H1 (cell line): ENCODE data around the gene STK32C. TPM values are rescaled to one million over a fixed set of nuclear protein-coding genes. Genes with fewer than 3 reads are reported as not detected.

Experiments
- CTCF ChIA-PET: fragments of 300-600 bp; sonication (Branson Sonifier 250); formaldehyde crosslinking; loops from one replicate; lab custom pipeline; 2021; ENCODE audit not compliant: partially characterized antibody; lab: Charles Lee
- POLR2A ChIA-PET: fragments of 300-600 bp; sonication (Branson Sonifier 250); formaldehyde crosslinking; loops from one replicate; lab custom pipeline; 2021; ENCODE audit warnings: inconsistent platforms; ENCODE audit not compliant: partially characterized antibody; lab: Charles Lee
- DNase-seq, 2 experiments: peaks; one replicate each; pipeline versions ENCODE4 v3.0.0 to v3.0.0-alpha.2; 2010 to 2022; ENCODE audit warnings: low spot score in 2 of 2, low read depth in 1 of 2, mixed read lengths in 1 of 2
- FAIRE-seq: peaks from 2 replicates; lab custom pipeline; 2011; peaks lifted over from hg19 to GRCh38; lab: Jason Lieb, UNC
- H2AFZ ChIP-seq: 2 replicates; pipeline ENCODE4 v1.8.1; 2012; ENCODE audit warnings: low read length, inconsistent platforms
- H2AK5ac ChIP-seq: 2 replicates; pipeline ENCODE4 v1.6.1; 2013; ENCODE audit warnings: low read depth, low read length
- H2BK120ac ChIP-seq: replicated peaks from 2 replicates; pipeline ENCODE3; 2013; ENCODE audit warnings: low read depth, low read length, inconsistent platforms
- H2BK12ac ChIP-seq: 2 replicates; pipeline ENCODE4 v1.6.1; 2013; ENCODE audit warnings: low read depth, low read length
- H2BK15ac ChIP-seq: 2 replicates; pipeline ENCODE4 v1.6.1; 2013; ENCODE audit warnings: low read length
- H2BK20ac ChIP-seq: 2 replicates; pipeline ENCODE4 v1.6.1; 2013; ENCODE audit warnings: low read length
- H2BK5ac ChIP-seq: 2 replicates; pipeline ENCODE4 v1.6.1; 2013; ENCODE audit warnings: low read depth, low read length
- H3K14ac ChIP-seq: 2 replicates; pipeline ENCODE4 v1.6.1; 2013; ENCODE audit warnings: inconsistent platforms; ENCODE audit not compliant: insufficient read length
- H3K18ac ChIP-seq: 2 replicates; pipeline ENCODE4 v1.6.1; 2013; ENCODE audit warnings: low read length; ENCODE audit errors: extremely low read depth
- H3K23ac ChIP-seq: 2 replicates; pipeline ENCODE4 v1.6.1; 2013; ENCODE audit warnings: inconsistent platforms; ENCODE audit not compliant: insufficient read length
- H3K23me2 ChIP-seq: 2 replicates; pipeline ENCODE4 v1.6.1; 2013; ENCODE audit warnings: low read depth, low read length
- H3K27ac ChIP-seq: 2 replicates; pipeline ENCODE4 v1.6.1; 2011; ENCODE audit warnings: low read depth, low read length, inconsistent platforms
- H3K27me3 ChIP-seq, 4 experiments: replicated peaks in 1 of 4; 1 replicate in 1 of 4; 2 replicates in 3 of 4; pipeline versions ENCODE4 v1.6.1 to v1.8.1; 2011 to 2013; ENCODE audit warnings: low read length in 3 of 4, mild to moderate bottlenecking in 3 of 4, inconsistent platforms in 2 of 4, mixed read lengths in 2 of 4, moderate library complexity in 1 of 4; ENCODE audit not compliant: control insufficient read depth in 3 of 4, insufficient read depth in 3 of 4; ENCODE audit errors: extremely low read depth in 1 of 4
- H3K36me3 ChIP-seq, 4 experiments: 2 replicates each; pipeline versions ENCODE4 v1.6.1 to v1.8.1; 2011 to 2013; ENCODE audit warnings: mild to moderate bottlenecking in 4 of 4, low read length in 3 of 4, moderate library complexity in 2 of 4, control low read depth in 1 of 4, inconsistent platforms in 1 of 4; ENCODE audit not compliant: insufficient read depth in 4 of 4, control insufficient read depth in 2 of 4
- H3K4ac ChIP-seq: replicated peaks from 2 replicates; pipeline ENCODE3; 2013; ENCODE audit warnings: low read length, low read depth, mixed read lengths, inconsistent platforms; ENCODE audit not compliant: insufficient read length
- H3K4me1 ChIP-seq, 4 experiments: replicated peaks in 1 of 4; 1 replicate in 1 of 4; 2 replicates in 3 of 4; pipeline versions ENCODE4 v1.6.1 to v1.8.1; 2011 to 2013; ENCODE audit warnings: low read length in 3 of 4, inconsistent platforms in 2 of 4, mixed read lengths in 1 of 4; ENCODE audit not compliant: insufficient read depth in 4 of 4, control insufficient read depth in 3 of 4
- H3K4me2 ChIP-seq, 2 experiments: 2 replicates each; pipeline versions ENCODE4 v1.6.1 to v1.8.1; 2011 to 2013; ENCODE audit warnings: low read depth in 2 of 2, low read length in 2 of 2, control low read depth in 1 of 2, inconsistent platforms in 1 of 2, mild to moderate bottlenecking in 1 of 2; ENCODE audit not compliant: insufficient read depth in 1 of 2
- H3K4me3 ChIP-seq, 4 experiments: fragments of 200-600, 300-600 bp in 1 of 4; sonication (generic), shearing (Covaris generic), sonication (Bioruptor Twin) in 1 of 4; 2 replicates each; pipeline versions ENCODE4 v1.5.1 to v1.8.1; 2011 to 2016; ENCODE audit warnings: low read length in 4 of 4, low read depth in 3 of 4, control low read depth in 2 of 4, inconsistent platforms in 2 of 4, mild to moderate bottlenecking in 2 of 4, mixed read lengths in 1 of 4, moderate library complexity in 1 of 4; ENCODE audit not compliant: insufficient read depth in 2 of 4; ENCODE audit errors: extremely low read depth in 1 of 4
- H3K56ac ChIP-seq: replicated peaks from 2 replicates; pipeline ENCODE3; 2013; ENCODE audit warnings: low read depth, mild to moderate bottlenecking, mixed read lengths, low read length, inconsistent platforms; ENCODE audit not compliant: insufficient read length
- H3K79me1 ChIP-seq: 2 replicates; pipeline ENCODE4 v1.6.1; 2013; ENCODE audit warnings: low read depth, low read length, control low read depth
- H3K79me2 ChIP-seq, 2 experiments: 2 replicates each; pipeline versions ENCODE4 v1.6.1 to v1.8.1; 2012 to 2013; ENCODE audit warnings: low read length in 2 of 2, mild to moderate bottlenecking in 2 of 2, inconsistent platforms in 1 of 2; ENCODE audit not compliant: insufficient read depth in 2 of 2, control insufficient read depth in 1 of 2
- H3K9ac ChIP-seq, 4 experiments: replicated peaks in 1 of 4; 1 replicate in 1 of 4; 2 replicates in 3 of 4; pipeline versions ENCODE4 v1.6.1 to v1.8.1; 2011 to 2013; ENCODE audit warnings: low read depth in 3 of 4, low read length in 3 of 4, control low read depth in 2 of 4, mild to moderate bottlenecking in 2 of 4, moderate library complexity in 2 of 4, inconsistent platforms in 1 of 4; ENCODE audit errors: extremely low read depth in 1 of 4
- H3K9me3 ChIP-seq, 2 experiments: 2 replicates each; pipeline versions ENCODE4 v1.6.1 to v1.8.1; 2012 to 2013; ENCODE audit warnings: mild to moderate bottlenecking in 2 of 2, moderate library complexity in 2 of 2, control low read depth in 1 of 2, inconsistent platforms in 1 of 2, low read depth in 1 of 2, low read length in 1 of 2, mixed read lengths in 1 of 2; ENCODE audit not compliant: insufficient read depth in 2 of 2
- H4K20me1 ChIP-seq, 2 experiments: replicated peaks in 1 of 2; 2 replicates each; pipeline versions ENCODE3 to v1.8.1; 2011 to 2013; ENCODE audit warnings: inconsistent platforms in 2 of 2, low read length in 2 of 2, mild to moderate bottlenecking in 1 of 2; ENCODE audit not compliant: insufficient read depth in 2 of 2, control insufficient read depth in 1 of 2
- H4K5ac ChIP-seq: 2 replicates; pipeline ENCODE4 v1.6.1; 2013; ENCODE audit warnings: low read length, low read depth, mixed read lengths, inconsistent platforms; ENCODE audit not compliant: insufficient read length
- H4K8ac ChIP-seq: 2 replicates; pipeline ENCODE4 v1.8.0; 2013; ENCODE audit warnings: mild to moderate bottlenecking, moderate library complexity, low read length, inconsistent platforms; ENCODE audit not compliant: insufficient read depth; ENCODE audit errors: extremely low read depth
- H4K91ac ChIP-seq: replicated peaks from 2 replicates; pipeline ENCODE3; 2013; ENCODE audit warnings: low read length, mixed read lengths, inconsistent platforms; ENCODE audit not compliant: insufficient read length
- GABPA ChIP-seq: IDR thresholded peaks from 2 replicates; pipeline ENCODE4 v1.6.1; 2011; ENCODE audit warnings: mild to moderate bottlenecking, low read length, moderate library complexity, borderline replicate concordance; ENCODE audit not compliant: insufficient read depth
- GTF2F1 ChIP-seq: IDR thresholded peaks from 2 replicates; pipeline ENCODE4 v1.6.1; 2012; ENCODE audit warnings: low read depth, low read length, improper control_type of control experiment, borderline replicate concordance
- KDM4A ChIP-seq: IDR thresholded peaks from one replicate; pipeline ENCODE4 v1.7.1; 2012; ENCODE audit warnings: low read depth, mild to moderate bottlenecking, moderate library complexity, low read length, inconsistent platforms; ENCODE audit not compliant: severe bottlenecking
- MAX ChIP-seq: IDR thresholded peaks from 2 replicates; pipeline ENCODE4 v1.6.1; 2012; ENCODE audit warnings: inconsistent platforms
- POLR2A ChIP-seq, 2 experiments: IDR thresholded peaks; 1 replicate in 1 of 2; 2 replicates in 1 of 2; pipeline ENCODE4 v1.6.1; 2011; ENCODE audit warnings: low read depth in 2 of 2, low read length in 2 of 2, mild to moderate bottlenecking in 2 of 2; ENCODE audit errors: control extremely low read depth in 1 of 2
- RNF2 ChIP-seq: fragments of 200-900, 300-1000 bp; sonication (generic); IDR thresholded peaks from 2 replicates; pipeline ENCODE4 v1.7.1; 2016; ENCODE audit warnings: borderline replicate concordance, low read depth, mild to moderate bottlenecking, antibody characterized with exemption, low read length; ENCODE audit not compliant: poor library complexity, severe bottlenecking; ENCODE audit errors: missing control alignments
- SP2 ChIP-seq: IDR thresholded peaks from 2 replicates; pipeline ENCODE4 v1.6.1; 2012; ENCODE audit warnings: mild to moderate bottlenecking, low read length, inconsistent platforms
- TBP ChIP-seq: IDR thresholded peaks from 2 replicates; pipeline ENCODE4 v1.6.1; 2011; ENCODE audit warnings: low read depth, low read length, improper control_type of control experiment
- TCF12 ChIP-seq: IDR thresholded peaks from 2 replicates; pipeline ENCODE4 v1.6.1; 2011; ENCODE audit warnings: low read depth, mild to moderate bottlenecking, low read length
- USF2 ChIP-seq: IDR thresholded peaks from 2 replicates; pipeline ENCODE4 v1.6.1; 2011; ENCODE audit warnings: low read length, improper control_type of control experiment
- WGBS, 2 experiments: shearing (Covaris generic) in 1 of 2; methylation state at CpG; one replicate each; pipeline versions ENCODE4 v1.1.6 to v1.1.7; 2013 to 2015; ENCODE audit warnings: low lambda C conversion rate in 2 of 2, mixed read lengths in 2 of 2, inconsistent platforms in 1 of 2, low coverage in 1 of 2, missing lambda C conversion rate in 1 of 2; ENCODE audit not compliant: insufficient replicate concordance in 2 of 2, insufficient coverage in 1 of 2, insufficient read length in 1 of 2; ENCODE audit errors: extremely low coverage in 1 of 2, missing lambda C conversion rate in 1 of 2; 5-methylcytosine and 5-hydroxymethylcytosine counted together
- polyA plus RNA-seq, 7 experiments: library from polyadenylated mRNA; depleted of rRNA in 3 of 7; stranded (reverse) in 5 of 7; unstranded in 2 of 7; fragments of >200 nt in 5 of 7; fragments of 200-250 nt in 2 of 7; gene quantifications; 1 replicate in 5 of 7; 2 replicates in 1 of 7; 4 replicates in 1 of 7; pipeline versions ENCODE4 v1.2.1 to v1.2.3, GENCODE V29; 2011 to 2013; ENCODE audit warnings: missing spikeins in 2 of 7, mixed read lengths in 2 of 7
- total RNA-seq: library from RNA; stranded (reverse); fragmentation: NEBNext Ultra II Directional; extraction: Animal tissue kit (Norgen Biotek cat#: 25700); gene quantifications from 2 replicates; pipeline ENCODE4 v1.2.1, GENCODE V29; 2021

Gene STK32C
- total and polyA plus RNA-seq, 2 of the 8 experiments (the other 6 are each of a cell fraction or from before 2014, with no cell fraction given): 10.6 to 15.6 TPM

DNA sequence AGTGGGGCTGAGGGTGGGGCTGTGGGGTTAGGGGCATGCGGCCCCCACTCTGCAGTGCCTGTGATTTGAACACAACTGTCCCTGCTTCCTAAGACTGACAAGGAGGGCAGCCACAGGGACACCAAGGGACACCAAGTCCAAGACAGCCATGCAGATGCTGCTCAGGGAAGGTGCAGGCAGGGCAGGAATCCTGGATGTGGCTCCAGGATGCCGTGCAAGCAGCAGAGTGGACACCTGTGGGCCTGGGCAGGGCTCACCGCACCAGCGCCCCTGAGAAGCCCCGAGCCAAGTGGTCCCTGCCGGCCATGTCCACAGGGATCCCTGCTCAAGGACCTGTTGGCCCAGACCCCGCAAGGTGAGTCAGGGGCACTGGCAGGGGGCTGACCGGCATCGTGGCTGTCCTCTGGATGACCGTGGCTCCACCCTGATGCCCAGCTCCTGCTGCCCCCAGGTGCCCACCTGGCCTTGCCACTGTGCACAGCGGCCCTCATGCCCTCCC is 58.5 kb downstream of the STK32C start:
- H3K9ac ChIP-seq: no peak overlapping the region
- no peaks in the 10 kb centered on the region for H3K9me3 ChIP-seq
- no peak overlapping the region for H3K18ac ChIP-seq
- 0 out of 2 replicates have a peak overlapping the region, but pooled peaks have one; percentile 20 for H2BK5ac ChIP-seq
- no peak for FAIRE-seq
- no peak overlapping the region; a peak in 1 of 8 replicates for H3K4me3 ChIP-seq
- no peak overlapping the region for H3K23ac ChIP-seq
- no peaks in the 10 kb centered on the region for H3K79me2 ChIP-seq
- POLR2A ChIA-PET: interaction anchor here (0.8 kb wide), 1 partner anchor 9 kb away, joined by 3 read pairs; no protein-coding TSS in a partner anchor
- no peaks in the 10 kb centered on the region for H3K79me1 ChIP-seq
- H4K8ac ChIP-seq: no peak overlapping the region
- H4K91ac ChIP-seq: no peak overlapping the region
- H2AK5ac ChIP-seq: no peak overlapping the region
- H2BK12ac ChIP-seq: peak overlapping the region; percentile 27; the same call in 1 of the 2 replicates
- peaks cover 0 to 1% of the 10 kb centered on the region in 2 experiments for H4K20me1 ChIP-seq
- no peak overlapping the region for H3K14ac ChIP-seq
- CTCF ChIA-PET: interaction anchor here (1.1 to 1.5 kb wide), 5 partner anchors 12 to 112 kb away, joined by 3 to 5 read pairs (median 3); no protein-coding TSS in a partner anchor
- peaks cover 0 to 10% (median 5%) of the 10 kb centered on the region in 4 experiments; a peak in 4 of 7 replicates for H3K4me1 ChIP-seq
- no peak for TF ChIP-seq USF2
- no peak for TF ChIP-seq TCF12
- TF ChIP-seq GABPA: no peak
- TF ChIP-seq MAX: no peak
- no peak for TF ChIP-seq POLR2A (IDR thresholded peaks at IDR 0.05; ENCODE audit: control extremely low read depth in 1 of 2, low read depth in 2 of 2, low read length in 2 of 2)
- no peak for TF ChIP-seq GTF2F1
- no peak for TF ChIP-seq KDM4A
- no peak for TF ChIP-seq SP2
- TF ChIP-seq TBP: no peak
- TF ChIP-seq RNF2: no peak
- H3K23me2 ChIP-seq: peaks cover 2% of the 10 kb centered on the region; the same call in 1 of the 2 replicates
- no peaks in the 10 kb centered on the region for H3K36me3 ChIP-seq
- no peak for DNase-seq
- no peak overlapping the region for H3K4ac ChIP-seq
- no peak overlapping the region for H3K56ac ChIP-seq
- peak overlapping the region in 1 of 2 experiments; percentile 73; a peak in 1 of 4 replicates for H3K4me2 ChIP-seq
- H3K27ac ChIP-seq: no peak overlapping the region
- WGBS, 2 experiments: 77% methylated on average over 10 of the region's 11 CpGs; no CpG with 5 or more reads in 1 of the 2 experiments
- no peaks in the 10 kb centered on the region; a peak in 1 of 7 replicates for H3K27me3 ChIP-seq
- no peak overlapping the region for H4K5ac ChIP-seq
- H2BK20ac ChIP-seq: no peak overlapping the region
- no peak overlapping the region for H2AFZ ChIP-seq
- no peak overlapping the region for H2BK120ac ChIP-seq
- H2BK15ac ChIP-seq: no peak overlapping the region
